ENCODE data around the gene SCD5.

The SCD5 gene

DNA sequence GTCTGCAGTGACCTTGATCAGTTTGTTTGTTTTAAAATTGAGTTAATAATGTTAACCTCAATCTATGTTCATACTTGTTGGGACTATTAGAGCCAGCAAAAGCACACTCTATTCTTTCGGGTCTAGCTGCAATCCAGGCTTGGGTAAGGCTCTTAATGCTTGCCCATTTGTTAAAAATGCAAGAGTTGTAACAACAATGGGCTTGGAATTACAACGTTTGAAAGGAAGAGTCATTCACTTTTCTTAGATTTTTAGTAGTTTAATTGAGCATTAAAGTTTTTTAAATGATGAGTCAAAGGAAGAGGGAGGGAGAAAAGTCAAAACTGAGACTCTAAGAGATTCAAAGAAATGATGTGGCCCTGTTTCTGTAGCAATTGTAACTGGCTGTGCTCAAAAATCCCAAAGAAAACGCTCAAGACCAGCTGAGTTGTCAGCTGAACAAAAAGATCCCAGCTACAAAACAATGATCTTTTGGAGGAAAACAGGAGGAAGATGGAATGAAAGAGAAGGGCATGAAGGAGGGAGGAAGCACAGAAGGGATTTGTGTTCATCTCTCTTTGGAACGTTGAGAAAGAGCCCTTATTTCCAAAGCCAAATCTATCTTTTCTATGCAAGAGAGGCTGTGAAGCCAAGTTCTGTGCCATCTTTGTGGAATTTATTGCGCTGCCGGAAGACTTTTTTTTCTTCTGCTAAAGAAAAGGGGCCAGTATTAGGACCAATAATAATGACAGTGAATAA, 5.5 kb downstream of the SCD5 start:
- DNase-seq: no peak

DNA sequence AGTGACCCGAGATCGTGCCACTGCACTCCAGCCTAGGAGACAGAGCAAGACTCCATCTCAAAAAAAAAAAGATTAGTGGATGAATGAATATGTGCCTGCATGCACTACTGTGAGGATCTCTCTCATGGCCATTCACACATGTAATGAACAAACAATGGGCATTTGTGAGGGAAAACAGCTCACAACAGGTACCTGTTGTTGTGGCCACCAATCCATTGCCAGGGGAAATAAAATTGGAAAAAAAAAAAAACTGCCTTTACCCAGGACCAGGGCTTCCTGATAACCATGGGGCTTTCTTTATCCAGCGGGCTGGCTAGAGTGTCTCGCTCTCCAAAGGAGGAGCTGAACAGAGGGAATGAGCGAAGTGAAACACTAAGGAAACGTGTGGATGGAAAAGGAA, 7.4 kb downstream of the SCD5 start:
- DNase-seq: no peak

DNA sequence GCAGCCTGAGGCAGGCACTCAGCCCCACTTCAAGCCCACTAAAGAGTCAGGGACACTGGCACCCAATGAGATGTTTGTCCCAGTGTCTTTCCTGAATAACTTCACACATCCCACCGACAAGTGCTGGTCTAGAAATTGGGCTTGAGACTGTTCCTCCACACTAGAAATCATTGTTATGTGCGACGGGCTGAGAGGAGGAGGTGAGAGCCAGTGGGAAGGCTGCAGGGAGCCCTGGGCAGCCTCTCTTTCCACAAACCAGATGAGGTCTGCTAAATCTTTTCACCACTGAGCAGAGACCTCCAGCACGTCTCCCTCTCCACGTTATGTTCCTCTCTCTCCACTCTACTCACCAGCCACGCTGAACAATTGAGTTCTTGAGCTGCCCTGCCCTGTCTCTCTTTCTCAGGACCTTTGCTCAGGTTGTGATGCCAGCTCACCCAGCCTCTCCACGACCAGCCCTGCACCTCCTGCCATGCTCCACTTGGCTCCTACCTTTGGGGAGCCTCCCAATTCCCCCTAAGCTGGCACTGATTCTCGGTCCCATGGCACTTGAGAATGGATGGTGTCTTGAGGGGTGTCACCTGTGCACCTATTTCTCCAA, 8.4 kb downstream of the SCD5 start:
- no peak for DNase-seq

DNA sequence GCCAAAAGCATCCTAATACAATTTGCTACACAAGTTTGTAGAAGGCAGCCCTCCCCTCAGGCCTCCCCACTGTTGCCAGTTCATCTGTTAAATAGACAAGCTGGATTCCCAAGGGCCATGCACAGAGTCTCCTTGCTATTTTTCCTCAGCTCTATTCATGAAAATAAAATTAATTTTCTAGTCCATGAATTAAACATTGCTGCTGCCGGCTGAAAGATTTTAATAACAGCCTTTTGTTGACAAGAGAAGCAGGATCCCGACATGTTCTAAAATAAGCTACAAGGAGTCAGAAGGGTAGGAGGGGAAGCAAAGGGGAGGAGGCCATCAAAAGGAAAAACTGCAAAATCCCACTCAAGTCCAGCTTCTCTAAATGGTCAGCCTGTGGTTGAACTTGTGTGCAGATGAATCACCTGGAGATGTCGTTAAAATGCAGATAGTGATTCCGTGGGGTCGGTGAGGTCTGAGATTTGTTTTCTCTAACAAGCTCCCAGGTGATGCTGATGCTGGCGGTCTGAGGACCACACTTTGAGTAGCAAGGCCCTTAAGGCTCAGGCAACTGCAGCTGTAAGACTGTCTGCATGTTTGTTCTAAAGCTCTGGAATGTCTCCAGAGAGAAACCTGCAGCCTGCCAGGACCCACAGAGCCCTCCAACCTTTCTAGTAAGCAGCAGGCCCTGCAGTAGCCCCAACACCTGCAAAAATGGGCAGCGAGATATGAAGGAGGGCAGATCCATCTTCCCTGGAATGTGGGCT, 9.4 kb downstream of the SCD5 start:
- no peak for DNase-seq

DNA sequence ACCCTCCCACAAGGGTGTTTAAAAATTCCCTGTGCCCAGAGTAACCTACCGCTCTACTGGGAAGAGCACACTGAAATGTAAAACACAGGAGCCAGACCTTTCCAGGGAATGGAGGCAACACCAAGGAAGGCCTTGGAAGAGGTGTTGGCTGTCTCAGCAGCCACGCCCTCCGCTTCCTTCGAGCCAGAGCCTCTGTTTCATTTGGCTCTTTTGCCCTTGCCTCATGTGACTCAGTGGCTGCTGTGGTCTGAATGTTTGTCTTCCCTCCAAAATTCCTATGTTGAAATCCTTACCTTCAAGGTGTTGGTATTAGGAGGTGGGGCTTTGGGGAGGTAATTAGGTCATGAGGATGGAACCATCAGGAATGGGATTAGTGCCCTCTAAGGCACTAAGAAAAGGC, 11.3 kb downstream of the SCD5 start:
- DNase-seq: no peak

DNA sequence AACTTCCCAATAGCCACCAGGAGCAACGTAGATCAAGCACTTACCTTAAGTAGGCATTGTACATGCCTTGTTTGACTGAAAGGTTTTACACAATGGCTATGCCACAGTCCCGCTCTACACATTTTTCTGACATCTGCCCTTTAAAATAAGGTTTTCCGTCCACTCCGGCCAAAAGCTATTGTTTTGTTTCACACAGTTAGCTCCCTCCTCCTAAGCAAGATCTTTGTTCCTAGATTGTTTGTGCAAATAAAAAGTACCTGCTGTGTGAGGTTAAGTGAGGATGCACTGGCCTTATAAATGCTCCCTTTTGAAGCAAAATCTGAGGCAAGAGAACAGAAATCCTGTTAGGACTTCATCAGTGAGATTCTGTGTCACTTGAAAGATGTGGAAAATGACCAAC, 11.8 kb downstream of the SCD5 start:
- DNase-seq: no peak

DNA sequence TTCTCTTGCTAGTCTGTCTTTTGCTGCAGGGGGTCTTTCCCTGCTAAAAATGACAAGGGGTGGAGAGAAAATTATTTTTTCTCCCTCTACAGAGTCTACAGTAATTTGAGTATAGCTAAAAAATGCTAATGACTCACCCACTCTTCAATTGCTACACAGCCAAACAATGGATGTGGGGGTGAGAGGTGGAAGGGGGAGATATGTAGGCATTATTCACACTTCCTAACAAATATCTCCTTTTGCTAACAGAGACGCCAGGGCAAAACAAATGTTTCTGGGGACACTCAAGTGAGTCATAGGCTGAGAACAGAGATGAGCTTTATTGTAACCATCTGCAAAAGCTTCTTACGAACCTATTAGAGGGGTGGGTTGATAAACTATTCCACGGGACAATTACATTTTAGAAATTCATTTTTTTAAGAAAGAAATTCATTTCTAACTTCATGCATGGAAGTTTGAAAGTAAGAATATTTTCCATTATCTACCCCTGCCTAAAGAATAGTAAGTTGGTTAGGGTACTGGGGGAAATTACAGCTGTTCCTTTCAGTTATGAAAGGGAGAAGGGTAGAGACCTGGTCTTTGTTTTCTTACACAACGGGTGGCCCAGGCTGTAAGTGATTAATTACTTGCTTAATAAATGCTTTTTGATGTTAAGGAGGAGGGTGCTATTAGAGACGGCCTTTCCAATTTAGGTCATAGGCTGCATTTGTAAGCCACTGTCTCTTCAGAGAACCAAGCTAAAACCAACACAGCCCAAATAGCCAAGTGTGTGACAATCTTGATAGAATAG, 12.8 kb downstream of the SCD5 start:
- DNase-seq: no peak

DNA sequence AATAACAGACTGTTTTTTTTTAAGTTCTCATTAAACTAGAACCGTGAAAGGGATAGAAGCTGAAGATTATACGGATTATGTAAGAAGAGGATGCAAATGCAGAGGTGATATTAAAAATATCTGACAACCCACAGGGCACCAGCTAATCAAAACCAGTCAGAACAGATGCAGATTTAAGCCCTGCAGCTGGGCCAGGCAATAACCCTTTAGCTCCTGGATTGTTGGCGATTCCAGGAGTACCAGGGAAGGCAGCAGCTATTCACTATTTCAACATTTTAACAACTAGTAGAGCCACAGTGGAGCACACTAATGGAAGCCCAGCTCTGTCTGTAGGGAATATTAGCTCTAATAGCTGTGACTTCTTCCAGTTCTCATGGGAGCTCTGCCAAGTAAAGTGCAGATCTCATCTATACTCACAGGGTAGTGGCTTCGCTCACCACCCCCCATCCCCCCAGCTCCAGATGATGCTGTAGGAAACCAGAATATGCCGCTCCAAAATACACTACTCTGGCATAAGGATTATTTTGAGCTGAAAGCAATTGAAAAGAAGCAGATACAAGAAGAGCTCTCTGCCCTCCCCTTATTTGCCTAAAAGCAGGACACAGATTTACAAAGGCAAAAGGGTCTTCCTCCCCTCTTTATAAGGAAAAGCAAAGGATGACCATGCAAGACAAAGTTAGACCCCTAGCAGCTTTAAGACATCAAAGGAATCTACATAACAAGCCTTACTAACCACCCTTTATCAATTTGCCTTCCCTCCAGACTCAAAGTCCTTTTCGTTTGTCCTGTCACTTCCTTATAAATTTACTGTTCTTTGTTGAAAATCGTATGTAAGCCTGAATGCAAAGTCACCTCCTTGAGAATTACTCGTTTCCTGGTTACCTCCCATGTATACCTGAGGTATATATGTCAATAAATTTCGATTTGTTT, 13.7 kb downstream of the SCD5 start:
- DNase-seq: no peak

DNA sequence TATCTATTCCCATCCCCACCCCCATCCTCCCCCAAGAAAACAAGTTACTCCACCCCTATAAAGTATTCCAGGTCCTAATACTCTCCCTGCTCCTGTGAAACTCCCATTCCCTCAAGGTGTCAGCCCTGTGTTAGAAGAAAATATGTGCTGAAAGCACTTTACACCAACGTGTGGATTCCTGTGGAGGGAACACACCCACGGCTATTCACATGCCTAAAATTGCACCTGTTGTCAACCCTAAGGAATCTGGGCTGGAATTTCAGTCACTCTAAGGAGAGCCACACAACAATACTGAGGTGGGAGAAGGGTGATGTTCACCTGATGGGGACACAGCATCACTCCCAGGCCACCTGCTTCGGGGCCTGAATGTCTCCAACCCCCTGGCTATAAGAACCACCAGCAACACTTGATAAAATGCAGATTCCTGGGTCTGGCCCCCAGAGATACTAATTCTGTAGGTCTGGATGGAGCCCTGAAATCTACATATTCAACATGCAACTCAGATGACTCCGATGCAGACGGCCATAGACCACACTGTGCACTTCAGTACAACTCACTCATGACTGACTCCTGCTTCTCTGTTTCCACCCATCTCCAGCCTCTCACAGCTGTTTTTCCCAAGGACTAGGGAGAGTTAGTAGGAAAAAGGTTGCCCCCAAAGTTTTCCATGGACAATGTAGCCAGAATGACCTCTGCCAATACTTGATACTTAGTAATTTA, 15.8 kb downstream of the SCD5 start:
- no peak for DNase-seq

DNA sequence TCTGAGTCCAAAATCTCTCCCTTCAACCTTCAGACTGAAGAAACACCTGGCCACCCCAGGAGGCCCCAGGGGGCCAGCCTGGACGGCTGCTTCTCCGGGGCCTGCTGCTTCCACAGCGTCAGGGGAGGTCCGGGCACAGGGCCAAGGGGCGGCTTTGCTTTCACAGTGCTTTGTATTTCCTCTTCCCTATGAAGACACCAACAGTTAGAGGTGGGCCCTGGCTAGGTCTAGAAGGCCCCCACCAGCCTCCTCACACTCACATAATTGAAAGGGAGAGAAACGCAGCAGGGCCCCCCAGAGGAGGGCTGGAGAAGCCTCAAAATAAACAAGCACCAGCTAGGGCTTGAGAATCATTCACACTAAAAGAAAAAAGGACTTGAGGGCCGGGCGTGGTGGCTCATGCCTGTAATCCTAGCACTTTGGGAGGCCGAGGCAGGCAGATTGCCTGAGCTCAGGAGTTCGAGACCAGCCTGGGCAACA, 17.8 kb downstream of the SCD5 start:
- no peak for DNase-seq

DNA sequence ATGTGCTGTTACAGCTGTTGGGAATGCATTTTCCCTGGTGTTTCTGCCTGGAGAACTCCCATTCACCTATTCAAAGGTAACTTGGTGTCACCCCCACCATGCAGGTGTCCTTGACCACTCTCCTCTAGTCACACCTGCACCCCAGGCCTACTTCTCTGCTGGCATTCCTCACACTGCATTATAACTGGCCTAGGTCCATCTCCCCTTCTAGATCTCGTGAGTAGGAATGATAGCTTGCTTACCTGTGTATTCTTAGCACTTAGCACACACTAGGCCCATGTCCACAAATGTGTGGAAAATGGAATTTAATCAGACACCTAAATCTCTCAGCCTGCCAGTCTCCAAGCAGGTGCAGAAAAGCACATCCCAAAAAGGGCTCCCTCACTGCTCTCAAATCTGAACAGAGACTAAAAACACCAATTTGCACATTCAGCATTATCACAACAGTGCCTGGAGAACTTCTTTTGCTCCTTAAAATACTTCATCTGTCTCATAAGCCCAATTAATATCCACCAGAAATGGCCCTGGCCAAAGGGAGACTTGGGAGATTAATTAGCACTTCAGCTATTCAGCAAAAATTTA, 18.3 kb downstream of the SCD5 start:
- no peak for DNase-seq

DNA sequence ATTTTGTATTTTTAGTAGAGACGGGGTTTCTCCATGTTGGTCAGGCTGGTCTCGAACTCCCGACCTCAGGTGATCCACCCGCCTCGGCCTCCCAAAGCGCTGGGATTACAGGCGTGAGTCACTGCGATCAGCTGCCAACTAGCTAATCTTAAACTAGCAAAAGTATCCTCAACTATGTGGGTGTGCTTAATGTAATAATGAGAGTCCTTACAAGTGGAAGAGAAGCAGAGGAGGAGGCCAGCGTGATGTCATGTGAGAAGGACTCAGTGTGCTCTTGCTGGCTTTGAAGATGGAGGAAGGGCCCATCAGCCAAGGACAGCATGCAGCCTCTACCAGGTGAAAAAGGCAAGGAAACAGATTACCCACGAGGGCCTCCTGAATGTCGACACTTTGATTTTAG, 19.6 kb downstream of the SCD5 start:
- DNase-seq: no peak

DNA sequence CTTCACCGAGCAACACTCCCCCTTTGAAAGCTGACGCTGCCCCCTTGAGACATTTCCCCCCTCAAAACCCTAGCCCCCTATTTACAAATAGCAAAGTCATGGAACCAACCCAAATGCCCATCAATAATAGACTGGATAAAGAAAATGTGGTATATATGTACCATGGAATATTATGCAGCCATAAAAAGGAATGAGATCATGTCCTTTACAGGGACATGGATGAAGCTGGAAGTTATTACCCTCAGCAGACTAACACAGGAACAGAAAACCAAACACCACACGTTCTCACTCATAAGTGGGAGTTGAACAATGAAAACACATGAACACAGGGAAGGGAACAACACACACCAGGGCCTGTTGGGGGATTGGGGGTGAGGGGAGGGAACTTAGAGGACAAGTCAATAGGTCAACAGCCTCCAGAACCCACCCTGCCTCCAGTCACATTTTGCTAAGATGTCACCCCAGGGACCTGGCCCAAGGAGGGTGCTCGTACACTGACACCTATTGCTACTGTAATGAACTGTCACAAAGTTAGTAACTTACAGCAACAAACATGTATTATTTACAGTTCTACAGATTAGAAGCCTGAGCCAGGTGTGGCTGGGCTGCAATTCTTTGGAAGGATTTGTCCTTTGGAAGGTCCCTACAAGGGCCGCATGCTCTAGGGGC, 20.6 kb downstream of the SCD5 start:
- no peak for DNase-seq

DNA sequence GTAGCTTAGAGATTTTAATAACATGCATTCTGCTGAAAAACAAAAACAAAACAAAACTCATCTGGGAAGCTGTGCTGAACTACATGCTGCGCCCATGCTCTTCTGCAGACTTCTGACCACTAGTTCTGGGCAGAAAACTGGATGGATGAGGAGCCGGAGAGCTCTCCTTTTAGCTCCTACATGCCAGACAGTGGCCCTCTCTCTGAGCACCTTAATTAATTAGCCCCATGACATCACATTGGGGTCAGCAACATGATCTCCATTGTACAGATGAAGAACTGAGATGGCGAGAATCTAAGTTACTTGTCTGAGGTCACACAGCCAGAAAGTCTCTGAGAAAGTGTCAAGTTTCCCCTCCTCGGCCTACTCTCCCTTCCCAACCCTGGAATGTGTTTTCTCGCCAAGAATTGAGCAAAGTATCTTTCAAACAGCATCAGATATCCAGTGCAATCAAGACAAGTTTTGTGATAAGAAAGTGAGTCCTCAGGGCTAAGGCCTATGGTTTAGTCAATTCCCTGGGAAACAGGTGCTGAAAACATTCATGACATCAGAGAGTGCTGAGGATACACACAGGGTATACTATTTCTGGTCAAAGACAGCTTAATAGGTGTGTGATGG, 21.6 kb downstream of the SCD5 start:
- DNase-seq: no peak

DNA sequence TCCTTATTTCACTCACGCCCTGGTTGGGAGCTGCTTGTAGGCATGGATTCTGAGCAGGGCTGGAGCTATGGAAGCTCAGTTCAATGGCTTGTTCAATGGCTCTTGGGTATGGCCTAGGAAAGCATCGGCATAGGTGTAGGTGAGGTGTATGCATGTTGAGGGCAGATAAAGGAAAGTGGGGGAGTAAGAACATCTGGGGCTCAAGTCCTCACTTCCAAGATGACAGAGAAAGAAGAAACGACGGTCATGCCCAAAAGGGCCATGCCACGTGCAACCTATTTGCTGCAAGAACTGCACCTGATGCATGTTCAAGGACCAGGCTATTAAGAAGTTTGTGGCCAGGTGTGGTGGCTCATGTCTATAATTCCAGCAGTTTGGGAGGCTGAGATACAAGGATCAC, 23.4 kb downstream of the SCD5 start:
- DNase-seq: no peak

DNA sequence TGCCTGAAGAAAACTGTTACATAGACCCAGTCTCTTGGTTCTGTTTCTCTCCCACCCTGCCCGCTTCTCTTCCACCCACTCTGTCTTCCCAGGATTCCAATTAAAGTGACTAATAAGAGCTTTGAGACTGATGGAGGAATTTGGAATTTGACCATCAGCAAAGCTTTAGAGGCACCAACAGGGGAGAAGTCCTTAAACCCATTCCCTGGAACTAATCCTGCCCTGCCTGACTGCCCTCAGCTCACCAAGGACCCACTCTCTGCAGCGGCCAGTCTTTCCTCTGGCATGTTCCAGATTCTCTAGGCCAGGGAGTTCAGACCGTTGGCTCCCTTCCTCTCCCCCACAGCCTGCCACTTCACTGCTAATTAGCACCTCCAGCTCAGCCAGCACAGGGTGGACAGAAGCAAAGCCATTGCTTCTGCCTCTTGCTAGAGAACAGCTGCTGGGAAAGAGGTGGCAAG, 23.9 kb downstream of the SCD5 start:
- no peak for DNase-seq

DNA sequence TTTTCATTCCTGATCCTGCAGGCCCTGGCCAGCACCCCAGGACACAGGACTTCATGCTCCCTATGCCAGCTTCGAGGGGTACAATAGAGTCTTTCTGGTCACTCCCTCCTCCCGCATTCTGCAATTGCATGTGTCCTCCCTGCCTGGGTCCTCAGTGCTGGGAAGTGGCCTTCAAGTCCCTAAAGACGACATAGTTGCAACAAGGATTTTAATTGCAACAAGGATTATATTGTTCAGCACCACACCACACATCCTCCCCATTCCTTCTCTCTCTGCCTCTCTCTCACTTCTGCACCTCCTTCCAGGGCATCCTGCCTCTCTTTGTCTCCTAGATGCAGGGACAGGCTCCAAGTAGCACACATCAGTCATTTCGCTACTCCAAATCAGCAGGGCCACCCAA, 25.5 kb downstream of the SCD5 start:
- DNase-seq: no peak

DNA sequence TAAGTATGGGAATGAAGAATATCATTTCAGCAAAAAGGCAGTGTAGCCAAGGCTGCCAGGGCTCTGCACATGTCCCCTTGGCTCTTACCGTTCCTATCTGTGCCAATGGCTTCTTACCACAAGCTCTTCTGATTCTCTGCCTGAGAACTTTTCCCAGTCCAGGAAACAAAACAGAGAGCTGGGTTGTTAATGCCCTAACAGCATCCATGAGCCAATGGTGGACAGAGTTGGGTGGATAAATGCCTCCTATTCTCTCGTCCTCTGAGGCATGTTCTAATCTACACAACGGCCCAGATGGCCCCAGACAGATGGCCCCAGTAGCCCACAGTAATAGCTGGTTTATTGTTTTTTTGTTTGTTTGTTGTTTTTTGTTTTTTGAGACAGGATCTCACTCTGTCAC, 28.0 kb downstream of the SCD5 start:
- DNase-seq: no peak

DNA sequence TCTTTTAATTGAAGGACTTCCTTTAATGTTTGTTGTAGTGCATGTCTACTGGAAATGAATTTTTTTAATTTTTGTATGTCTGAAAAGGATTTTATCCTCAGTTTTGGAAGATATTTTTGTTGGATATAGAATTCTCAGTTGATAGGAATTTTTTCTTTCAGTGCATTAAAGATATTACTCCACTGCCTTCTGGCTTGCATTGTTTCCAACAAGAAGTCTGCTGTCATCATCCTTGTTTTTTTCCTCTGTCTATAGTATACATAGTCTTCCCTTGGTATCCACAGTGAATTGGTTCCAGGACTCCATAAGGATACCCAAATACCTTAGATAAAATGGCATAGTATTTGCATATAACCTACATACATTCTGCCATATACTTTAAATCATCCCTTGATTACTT, 33.5 kb downstream of the SCD5 start:
- no peak for DNase-seq

DNA sequence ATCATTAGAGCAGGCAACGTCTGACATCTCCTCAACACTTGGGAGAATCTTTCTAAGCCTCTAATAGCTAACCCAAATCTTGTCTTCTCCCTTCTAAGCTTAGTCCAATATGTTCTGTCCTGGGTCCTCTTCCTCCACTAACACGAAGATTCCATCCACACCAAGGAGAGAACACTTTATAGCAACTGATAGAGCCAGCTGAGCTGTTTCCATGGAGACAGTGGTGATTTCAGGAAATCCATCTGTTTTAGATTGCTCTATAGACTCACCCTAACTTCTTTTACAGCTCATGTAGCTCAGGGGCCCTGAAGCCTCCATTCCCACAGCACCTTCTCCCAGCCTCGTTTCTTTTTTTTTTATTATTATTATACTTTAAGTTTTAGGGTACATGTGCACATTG, 37.4 kb downstream of the SCD5 start:
- no peak for DNase-seq

Data from activated T-cell treated with anti-CD3 and anti-CD28 coated beads for 4 hours (primary cell).